ENCODE measurements around the gene PPP2R5B. TPM values are rescaled to one million over a fixed set of nuclear protein-coding genes. Genes with fewer than 3 reads are reported as not detected.
A peak's percentile ranks its signal among the peaks of the same experiment; 100 is the strongest.

Gene PPP2R5B
- total and polyA plus RNA-seq, 9 of the 15 experiments (the other 6 are each of a cell fraction or from before 2014, with no cell fraction given): 0.10 to 7.8 (median 3.3) TPM

DNA sequence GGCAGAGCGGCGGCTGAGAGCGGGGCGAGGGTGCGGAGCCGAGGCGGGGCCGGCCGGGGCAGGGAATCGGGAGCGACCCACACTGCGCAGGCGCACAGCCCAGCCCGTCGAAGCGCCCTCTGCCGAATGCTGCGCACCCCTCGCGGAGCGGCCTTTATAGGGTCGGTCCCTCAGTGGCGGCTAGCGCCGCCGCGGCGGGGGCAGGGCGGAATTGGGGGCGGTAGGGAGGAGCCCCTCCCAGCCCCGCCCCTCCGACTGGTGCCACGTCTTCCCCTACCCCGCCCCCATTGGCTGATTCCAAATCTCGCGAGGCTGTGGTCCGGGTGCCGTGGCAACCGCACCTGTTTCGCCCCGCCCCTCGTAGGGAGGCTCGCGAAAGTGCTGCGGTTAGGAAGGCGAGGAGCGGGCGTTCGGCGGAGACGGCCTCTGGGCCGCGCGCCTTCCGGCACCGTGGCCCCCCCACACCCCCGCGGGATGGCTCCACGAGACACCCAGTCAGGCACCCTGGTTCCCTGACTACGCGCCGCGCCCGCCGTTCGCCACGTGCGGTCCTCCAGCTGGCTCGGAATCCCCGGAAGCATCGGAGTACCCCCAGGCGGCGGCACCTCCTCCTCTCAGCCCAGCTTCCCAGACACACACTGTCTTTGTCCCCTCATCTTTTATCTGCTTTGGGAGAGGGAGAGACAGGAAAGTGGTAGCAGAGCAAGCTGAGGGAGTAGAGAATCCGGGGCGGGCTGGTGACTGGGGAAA is 45.8 kb upstream of the PPP2R5B start, which contains the start of gene EHD1 (continued):
- TF ChIP-seq TAF7 (tag; IDR thresholded peaks at IDR 0.05) (0 out of 2 replicates have a peak, but pooled peaks have one; percentile 54), NCOA6 (IDR thresholded peaks at IDR 0.05) (no peak), ARHGAP35 (IDR thresholded peaks at IDR 0.05; ENCODE audit: partially characterized antibody) (peak; percentile 87), SIN3B (IDR thresholded peaks at IDR 0.05; ENCODE audit: low read depth) (peak; percentile 40; the same call in 1 of the 2 replicates), TARDBP (IDR thresholded peaks at IDR 0.05) (peak; percentile 75), POLR2A (conservative IDR thresholded peaks at IDR 0.05) (peak; percentile 91), ZBTB8A (IDR thresholded peaks at IDR 0.05; ENCODE audit: partially characterized antibody) (no peak), RBM25 (IDR thresholded peaks at IDR 0.05; ENCODE audit: low read depth, low read length, severe bottlenecking) (peak; percentile 94), NFIX (CRISPR knock-in tag; IDR thresholded peaks at IDR 0.05; ENCODE audit: low read depth) (no peak), BRCA1 (IDR thresholded peaks at IDR 0.05) (no peak), BRCA1 (CRISPR knock-in tag; IDR thresholded peaks at IDR 0.05) (no peak), MED1 (CRISPR knock-in tag; IDR thresholded peaks at IDR 0.05; ENCODE audit: borderline replicate concordance) (no peak), EGR1 (conservative IDR thresholded peaks at IDR 0.05) (peak; percentile 70), POLR2AphosphoS5 (IDR thresholded peaks at IDR 0.05; ENCODE audit: control insufficient read depth, insufficient read depth, low read depth, low read length) (peak; percentile 56; the same call in 1 of the 2 replicates), PHB (CRISPR knock-in tag; IDR thresholded peaks at IDR 0.05) (no peak), ZZZ3 (IDR thresholded peaks at IDR 0.05) (no peak), MAZ (CRISPR knock-in tag; conservative IDR thresholded peaks at IDR 0.05 in 1 of 2, IDR thresholded peaks at IDR 0.05 in 1 of 2) (peak; percentile 92 to 97; a peak in 3 of 4 replicates)
- TF ChIP-seq, protein P1, sequence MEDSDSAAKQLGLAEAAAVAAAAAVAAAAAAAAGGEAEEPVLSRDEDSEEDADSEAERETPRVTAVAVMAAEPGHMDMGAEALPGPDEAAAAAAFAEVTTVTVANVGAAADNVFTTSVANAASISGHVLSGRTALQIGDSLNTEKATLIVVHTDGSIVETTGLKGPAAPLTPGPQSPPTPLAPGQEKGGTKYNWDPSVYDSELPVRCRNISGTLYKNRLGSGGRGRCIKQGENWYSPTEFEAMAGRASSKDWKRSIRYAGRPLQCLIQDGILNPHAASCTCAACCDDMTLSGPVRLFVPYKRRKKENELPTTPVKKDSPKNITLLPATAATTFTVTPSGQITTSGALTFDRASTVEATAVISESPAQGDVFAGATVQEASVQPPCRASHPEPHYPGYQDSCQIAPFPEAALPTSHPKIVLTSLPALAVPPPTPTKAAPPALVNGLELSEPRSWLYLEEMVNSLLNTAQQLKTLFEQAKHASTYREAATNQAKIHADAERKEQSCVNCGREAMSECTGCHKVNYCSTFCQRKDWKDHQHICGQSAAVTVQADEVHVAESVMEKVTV (CRISPR knock-in tag; IDR thresholded peaks at IDR 0.05): 0 out of 2 replicates have a peak, but pooled peaks have one; percentile 20
- TF ChIP-seq, protein P2, sequence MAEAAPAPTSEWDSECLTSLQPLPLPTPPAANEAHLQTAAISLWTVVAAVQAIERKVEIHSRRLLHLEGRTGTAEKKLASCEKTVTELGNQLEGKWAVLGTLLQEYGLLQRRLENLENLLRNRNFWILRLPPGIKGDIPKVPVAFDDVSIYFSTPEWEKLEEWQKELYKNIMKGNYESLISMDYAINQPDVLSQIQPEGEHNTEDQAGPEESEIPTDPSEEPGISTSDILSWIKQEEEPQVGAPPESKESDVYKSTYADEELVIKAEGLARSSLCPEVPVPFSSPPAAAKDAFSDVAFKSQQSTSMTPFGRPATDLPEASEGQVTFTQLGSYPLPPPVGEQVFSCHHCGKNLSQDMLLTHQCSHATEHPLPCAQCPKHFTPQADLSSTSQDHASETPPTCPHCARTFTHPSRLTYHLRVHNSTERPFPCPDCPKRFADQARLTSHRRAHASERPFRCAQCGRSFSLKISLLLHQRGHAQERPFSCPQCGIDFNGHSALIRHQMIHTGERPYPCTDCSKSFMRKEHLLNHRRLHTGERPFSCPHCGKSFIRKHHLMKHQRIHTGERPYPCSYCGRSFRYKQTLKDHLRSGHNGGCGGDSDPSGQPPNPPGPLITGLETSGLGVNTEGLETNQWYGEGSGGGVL (CRISPR knock-in tag; IDR thresholded peaks at IDR 0.05): no peak
- TF ChIP-seq, protein P3, sequence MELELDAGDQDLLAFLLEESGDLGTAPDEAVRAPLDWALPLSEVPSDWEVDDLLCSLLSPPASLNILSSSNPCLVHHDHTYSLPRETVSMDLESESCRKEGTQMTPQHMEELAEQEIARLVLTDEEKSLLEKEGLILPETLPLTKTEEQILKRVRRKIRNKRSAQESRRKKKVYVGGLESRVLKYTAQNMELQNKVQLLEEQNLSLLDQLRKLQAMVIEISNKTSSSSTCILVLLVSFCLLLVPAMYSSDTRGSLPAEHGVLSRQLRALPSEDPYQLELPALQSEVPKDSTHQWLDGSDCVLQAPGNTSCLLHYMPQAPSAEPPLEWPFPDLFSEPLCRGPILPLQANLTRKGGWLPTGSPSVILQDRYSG (tag; conservative IDR thresholded peaks at IDR 0.05; ENCODE audit: low read depth): no peak
- TF ChIP-seq, protein P4, sequence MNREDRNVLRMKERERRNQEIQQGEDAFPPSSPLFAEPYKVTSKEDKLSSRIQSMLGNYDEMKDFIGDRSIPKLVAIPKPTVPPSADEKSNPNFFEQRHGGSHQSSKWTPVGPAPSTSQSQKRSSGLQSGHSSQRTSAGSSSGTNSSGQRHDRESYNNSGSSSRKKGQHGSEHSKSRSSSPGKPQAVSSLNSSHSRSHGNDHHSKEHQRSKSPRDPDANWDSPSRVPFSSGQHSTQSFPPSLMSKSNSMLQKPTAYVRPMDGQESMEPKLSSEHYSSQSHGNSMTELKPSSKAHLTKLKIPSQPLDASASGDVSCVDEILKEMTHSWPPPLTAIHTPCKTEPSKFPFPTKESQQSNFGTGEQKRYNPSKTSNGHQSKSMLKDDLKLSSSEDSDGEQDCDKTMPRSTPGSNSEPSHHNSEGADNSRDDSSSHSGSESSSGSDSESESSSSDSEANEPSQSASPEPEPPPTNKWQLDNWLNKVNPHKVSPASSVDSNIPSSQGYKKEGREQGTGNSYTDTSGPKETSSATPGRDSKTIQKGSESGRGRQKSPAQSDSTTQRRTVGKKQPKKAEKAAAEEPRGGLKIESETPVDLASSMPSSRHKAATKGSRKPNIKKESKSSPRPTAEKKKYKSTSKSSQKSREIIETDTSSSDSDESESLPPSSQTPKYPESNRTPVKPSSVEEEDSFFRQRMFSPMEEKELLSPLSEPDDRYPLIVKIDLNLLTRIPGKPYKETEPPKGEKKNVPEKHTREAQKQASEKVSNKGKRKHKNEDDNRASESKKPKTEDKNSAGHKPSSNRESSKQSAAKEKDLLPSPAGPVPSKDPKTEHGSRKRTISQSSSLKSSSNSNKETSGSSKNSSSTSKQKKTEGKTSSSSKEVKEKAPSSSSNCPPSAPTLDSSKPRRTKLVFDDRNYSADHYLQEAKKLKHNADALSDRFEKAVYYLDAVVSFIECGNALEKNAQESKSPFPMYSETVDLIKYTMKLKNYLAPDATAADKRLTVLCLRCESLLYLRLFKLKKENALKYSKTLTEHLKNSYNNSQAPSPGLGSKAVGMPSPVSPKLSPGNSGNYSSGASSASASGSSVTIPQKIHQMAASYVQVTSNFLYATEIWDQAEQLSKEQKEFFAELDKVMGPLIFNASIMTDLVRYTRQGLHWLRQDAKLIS (CRISPR knock-in tag; IDR thresholded peaks at IDR 0.05): 0 out of 2 replicates have a peak, but pooled peaks have one; percentile 92
